GM19438 (cell line): Measurements from ENCODE around the gene SPHK2.
"Not testable (repeated sequence)": the region's sequence is repeated elsewhere in the genome, so short reads cannot be mapped to it uniquely, and the experiment has no call there.

Experiments
- ATAC-seq: cut with Tn5 transposase; IDR thresholded peaks from one replicate; pipeline ENCODE4 v1.9.1; 2021; ENCODE audit warnings: low read depth; ENCODE audit not compliant: unreplicated experiment

SPHK2 gene

DNA sequence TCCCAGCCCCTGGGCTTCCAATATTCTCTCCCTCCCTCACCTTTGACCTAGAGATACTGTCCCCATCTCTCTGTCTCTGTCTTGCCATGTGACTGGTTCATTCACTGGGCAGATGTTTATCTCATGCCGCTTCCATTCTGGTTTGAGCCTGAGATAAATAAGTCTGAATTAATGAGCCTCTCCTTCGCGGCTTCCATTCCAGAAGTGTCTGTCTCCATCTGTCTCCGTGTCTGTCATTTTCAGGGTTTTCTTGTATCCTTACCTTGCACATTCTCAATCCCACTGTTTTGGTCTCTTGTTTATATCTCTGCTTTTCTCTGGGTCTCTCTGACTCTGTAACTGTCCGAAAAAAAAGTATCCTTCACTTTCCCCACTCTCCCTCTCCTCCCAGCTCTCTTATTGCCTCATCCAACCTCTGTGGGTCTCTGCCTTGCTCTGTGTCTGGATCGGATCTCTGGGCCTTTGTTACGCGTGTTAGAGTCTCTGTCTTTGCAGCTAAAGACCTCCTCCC, 4.3 kb downstream of the SPHK2 start:
- ATAC-seq: no peak

DNA sequence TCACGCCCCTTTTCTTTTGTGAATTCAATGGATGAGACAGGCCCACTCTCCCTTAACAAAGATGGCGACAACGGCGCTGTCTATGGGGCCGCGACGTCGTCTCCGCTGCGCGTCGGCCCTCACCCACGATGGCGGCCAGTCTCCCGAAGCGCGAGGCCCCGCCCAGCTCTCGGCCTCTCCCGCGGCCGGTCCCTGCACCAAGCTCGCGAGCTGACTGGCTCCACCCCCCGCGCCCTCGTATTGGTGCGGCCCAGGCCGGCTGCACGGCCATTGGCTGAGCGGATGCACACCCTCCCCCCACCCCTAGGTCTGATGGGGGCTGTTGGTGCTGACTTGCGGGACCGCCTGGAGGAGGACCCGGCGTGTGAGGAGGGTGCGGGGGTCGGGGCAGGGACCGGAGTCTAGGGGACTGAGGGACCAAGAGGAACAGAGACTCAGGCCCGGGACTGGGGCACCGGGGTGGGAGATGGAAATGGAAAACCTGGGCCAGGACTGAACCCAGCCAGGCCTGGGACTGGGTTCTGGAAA, 4.8 kb downstream of the SPHK2 start:
- ATAC-seq: peak; percentile 59

DNA sequence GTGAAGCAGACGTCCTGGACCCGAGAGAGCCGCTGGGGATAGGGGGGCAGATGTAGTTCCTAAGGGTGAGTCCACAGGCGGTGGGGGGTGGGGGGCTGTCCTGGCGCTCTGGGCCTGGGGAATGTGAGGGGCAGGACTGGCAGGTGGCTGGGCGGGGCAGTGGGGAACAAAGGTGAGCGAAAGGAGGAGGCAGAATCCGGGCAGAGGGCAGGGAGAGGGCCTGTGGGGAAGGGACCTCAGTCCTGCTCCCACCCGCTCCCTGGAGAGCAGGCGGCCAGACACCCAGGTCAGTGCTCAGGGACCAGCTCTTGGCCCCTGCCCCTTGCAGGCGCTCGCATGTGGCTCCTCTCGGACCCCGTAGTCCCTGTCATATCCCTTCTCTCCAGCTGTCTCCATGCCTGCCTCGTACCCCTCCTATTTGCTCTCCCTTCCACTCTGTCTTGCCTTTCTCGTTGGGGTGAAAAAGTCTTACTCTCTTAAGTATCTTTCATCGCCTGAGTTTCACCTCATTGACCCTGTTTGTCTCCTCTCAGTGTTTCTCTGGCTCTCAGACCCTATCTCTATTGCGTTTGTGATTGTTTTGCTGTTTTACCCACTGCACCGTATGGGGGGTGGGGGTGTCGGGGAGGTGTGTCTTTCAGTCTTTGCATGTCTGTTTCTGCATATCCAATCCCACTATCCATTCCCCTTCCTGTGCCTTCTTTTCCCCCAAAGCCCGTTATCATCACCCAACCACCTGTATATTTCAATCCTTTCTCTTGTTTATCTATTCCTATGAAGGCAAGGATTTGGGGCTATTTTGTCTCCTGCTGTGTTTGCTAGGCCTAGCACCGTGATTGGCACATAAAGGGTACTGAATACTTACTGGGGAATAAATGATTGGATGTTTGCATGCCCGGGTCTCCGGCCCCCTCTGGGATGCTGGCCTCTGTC, 5.8 kb downstream of the SPHK2 start:
- no peak for ATAC-seq

GRCh38 chr19:48625891-48626327, 6.6 kb downstream of the SPHK2 start:
- ATAC-seq: no peak

DNA sequence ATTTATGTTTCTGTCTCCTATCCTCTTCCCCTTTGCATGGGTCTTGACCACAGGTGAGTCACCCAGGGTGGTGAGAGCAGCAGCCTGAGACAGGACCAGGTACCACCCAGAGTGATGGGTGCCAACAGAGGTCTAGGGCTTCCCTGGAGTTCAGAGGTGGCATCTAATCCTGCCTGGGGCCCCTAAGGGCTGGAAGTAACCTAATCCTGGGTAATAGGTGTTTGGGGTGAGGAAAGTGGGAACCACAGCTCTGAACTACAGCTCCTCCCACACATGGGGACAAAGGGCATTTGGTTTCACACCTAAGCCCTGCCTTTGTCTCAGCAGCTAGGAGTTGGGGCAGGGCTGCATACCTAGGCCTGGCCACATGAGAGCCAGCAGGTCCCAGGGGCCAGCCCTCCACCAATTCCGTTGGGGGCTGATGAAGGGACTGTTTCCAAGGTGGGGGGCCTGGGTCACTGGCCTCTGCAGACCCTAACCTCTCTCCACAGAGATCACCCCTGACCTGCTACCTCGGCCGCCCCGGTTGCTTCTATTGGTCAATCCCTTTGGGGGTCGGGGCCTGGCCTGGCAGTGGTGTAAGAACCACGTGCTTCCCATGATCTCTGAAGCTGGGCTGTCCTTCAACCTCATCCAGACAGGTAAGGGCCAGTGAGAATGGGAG, 8.0 kb downstream of the SPHK2 start:
- ATAC-seq: no peak

GRCh38 chr19:48627865-48628314, 8.6 kb downstream of the SPHK2 start:
- ATAC-seq: no peak

DNA sequence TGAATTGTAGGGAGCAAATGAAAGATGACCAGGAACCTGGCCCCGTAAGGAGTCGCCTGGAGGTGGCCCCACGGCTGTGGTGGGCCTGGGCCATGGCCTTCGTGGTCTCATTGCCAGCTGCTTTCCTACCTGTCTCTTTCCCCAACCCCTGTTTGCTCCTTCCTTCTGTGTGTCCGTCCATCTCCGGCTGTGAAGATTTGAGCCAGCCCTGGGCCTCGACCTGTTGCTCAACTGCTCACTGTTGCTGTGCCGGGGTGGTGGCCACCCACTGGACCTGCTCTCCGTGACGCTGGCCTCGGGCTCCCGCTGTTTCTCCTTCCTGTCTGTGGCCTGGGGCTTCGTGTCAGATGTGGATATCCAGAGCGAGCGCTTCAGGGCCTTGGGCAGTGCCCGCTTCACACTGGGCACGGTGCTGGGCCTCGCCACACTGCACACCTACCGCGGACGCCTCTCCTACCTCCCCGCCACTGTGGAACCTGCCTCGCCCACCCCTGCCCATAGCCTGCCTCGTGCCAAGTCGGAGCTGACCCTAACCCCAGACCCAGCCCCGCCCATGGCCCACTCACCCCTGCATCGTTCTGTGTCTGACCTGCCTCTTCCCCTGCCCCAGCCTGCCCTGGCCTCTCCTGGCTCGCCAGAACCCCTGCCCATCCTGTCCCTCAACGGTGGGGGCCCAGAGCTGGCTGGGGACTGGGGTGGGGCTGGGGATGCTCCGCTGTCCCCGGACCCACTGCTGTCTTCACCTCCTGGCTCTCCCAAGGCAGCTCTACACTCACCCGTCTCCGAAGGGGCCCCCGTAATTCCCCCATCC, 9.4 kb downstream of the SPHK2 start:
- ATAC-seq: no peak

- ATAC-seq: no peak
Measured at GRCh38 chr19:48629297-48629598, 9.9 kb downstream of the SPHK2 start.

DNA sequence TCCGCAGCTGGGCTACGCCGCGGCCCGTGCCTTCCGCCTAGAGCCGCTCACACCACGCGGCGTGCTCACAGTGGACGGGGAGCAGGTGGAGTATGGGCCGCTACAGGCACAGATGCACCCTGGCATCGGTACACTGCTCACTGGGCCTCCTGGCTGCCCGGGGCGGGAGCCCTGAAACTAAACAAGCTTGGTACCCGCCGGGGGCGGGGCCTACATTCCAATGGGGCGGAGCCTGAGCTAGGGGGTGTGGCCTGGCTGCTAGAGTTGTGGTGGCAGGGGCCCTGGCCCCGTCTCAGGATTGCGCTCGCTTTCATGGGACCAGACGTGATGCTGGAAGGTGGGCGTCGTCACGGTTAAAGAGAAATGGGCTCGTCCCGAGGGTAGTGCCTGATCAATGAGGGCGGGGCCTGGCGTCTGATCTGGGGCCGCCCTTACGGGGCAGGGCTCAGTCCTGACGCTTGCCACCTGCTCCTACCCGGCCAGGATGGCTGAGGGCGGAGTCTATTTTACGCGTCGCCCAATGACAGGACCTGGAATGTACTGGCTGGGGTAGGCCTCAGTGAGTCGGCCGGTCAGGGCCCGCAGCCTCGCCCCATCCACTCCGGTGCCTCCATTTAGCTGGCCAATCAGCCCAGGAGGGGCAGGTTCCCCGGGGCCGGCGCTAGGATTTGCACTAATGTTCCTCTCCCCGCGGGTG, 10.4 kb downstream of the SPHK2 start:
- no peak for ATAC-seq

GRCh38 chr19:48630296-48631063, 11.2 kb downstream of the SPHK2 start:
- no peak for ATAC-seq

DNA sequence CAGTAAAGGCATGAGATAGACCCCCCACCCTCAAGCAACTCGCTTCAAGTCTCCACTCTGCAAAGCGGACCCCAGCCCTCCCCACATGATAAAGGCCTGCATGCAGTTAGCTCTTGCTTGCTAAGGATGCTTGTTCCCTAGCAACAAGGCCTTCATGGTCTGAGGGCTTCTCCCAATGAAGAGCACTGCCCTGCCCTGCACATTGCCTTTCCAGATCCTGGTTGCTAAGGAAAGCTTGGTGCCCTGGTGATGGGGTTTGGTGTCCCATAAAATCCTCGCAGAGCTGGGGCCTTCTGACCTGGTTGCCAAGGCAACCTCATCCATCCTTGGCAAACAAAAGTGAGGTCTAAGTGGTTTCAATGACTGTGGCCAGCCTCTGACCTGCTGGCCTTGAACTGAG, 11.9 kb downstream of the SPHK2 start:
- ATAC-seq: no peak

DNA sequence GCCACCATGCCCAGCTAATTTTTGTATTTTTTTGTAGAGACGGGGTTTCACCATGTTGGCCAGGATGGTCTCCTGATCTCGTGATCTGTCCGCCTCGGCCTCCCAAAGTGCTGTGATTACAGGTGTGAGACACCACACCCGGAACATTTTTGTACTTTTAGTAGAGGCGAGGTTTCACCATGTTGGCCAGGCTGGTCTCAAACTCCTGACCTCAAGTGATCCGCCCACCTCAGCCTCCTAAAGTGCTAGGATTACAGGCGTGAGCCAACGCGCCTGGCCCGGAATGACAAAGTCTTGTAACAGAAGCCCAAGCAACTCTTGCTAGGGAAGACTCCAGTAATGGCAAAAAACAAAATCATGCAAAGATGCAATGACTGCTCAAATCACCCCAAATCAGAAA, 13.0 kb downstream of the SPHK2 start:
- not testable (repeated sequence) for ATAC-seq

DNA sequence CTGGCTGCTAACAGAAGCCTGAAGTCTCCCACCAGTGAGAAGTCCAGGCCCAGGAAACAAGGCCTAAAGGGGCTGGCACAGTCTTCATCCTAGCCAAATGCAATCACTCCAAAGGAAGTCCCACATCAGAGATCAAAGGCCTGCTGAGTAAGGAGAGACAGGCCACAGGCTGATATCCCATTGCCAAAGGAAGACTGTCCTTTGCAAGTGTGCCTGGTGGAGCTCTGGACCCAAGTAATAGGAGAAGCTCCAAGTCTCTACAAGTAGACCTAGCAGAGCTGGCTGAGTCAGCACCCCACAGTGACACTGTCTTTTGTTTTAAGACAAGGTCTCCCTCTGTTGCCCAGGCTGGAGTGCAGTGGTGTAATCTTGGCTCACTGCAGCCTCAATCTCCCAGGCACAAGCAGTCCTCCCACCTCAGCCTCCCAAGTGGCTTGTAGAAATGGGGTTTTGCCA, 13.4 kb downstream of the SPHK2 start:
- no peak for ATAC-seq

- no peak for ATAC-seq
Measured at GRCh38 chr19:48633148-48634035, 14.1 kb downstream of the SPHK2 start.

GRCh38 chr19:48634036-48634342, 14.7 kb downstream of the SPHK2 start:
- ATAC-seq: no peak

DNA sequence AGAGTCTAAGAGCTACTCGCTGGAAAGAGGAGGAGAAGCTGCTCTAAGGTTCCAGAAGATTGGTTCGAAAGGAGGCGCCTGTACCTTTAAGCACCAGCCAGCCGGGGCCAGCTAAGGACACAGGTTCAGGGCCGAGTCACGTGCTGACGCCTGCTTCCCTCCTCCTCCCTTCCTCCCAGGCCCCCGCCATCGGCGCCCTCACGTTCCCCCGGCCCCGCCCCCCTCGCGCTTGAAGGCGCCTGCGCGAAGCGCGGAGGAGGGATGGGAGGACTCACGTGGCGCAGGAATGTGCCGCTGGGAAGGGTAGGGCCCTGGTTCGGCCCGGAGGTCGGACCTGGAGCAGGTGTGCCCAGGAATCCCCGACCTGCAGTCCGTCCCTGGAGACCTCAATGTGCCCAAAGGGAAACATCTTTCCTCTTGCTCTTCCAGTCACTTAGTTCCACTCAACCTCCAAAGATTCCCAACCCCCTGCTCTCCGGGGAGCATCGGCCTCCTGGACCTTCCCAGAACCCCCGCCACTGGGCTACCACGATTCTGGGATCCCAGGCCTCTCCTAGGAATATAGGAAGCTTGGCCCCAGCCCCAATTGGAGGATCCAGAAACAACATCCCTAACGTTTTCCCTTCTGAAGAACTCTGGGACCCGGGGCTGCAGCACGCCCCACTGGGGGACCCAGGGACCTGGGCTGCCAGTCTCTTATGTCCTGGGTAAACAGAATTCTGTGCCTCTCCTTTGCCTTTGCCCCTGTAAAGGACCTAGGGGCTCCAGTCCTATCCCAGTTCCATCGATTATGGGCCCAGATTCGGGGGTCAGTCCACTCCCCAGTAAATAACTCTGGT, 15.3 kb downstream of the SPHK2 start:
- no peak for ATAC-seq

- no peak for ATAC-seq
Measured at GRCh38 chr19:48635263-48635965, 16.1 kb downstream of the SPHK2 start.
